NB4 (cell line): Measurements from ENCODE around the gene CAMTA1.

Experiments
- DNase-seq: peaks from one replicate; pipeline ENCODE4 v3.0.0; 2010; ENCODE audit warnings: low read depth
- H3K4me3 ChIP-seq: one replicate; pipeline ENCODE4 v1.5.1; 2011; ENCODE audit warnings: mild to moderate bottlenecking, low read depth, low read length, moderate library complexity
- MYC ChIP-seq: IDR thresholded peaks from 2 replicates; pipeline ENCODE4 v1.6.1; 2011; ENCODE audit warnings: low read depth, low read length
- POLR2A ChIP-seq: IDR thresholded peaks from 2 replicates; pipeline ENCODE4 v1.6.1; 2011; ENCODE audit warnings: mild to moderate bottlenecking; ENCODE audit not compliant: insufficient read length; ENCODE audit errors: extremely low read depth
- TF ChIP-seq, protein P1 (sequence below): IDR thresholded peaks from one replicate; pipeline ENCODE4 v1.5.1; 2012; ENCODE audit warnings: low read depth, low read length
- TF ChIP-seq, protein P2 (sequence below): IDR thresholded peaks from 2 replicates; pipeline ENCODE4 v1.6.1; 2011; ENCODE audit warnings: low read depth, low read length

CAMTA1 gene

DNA sequence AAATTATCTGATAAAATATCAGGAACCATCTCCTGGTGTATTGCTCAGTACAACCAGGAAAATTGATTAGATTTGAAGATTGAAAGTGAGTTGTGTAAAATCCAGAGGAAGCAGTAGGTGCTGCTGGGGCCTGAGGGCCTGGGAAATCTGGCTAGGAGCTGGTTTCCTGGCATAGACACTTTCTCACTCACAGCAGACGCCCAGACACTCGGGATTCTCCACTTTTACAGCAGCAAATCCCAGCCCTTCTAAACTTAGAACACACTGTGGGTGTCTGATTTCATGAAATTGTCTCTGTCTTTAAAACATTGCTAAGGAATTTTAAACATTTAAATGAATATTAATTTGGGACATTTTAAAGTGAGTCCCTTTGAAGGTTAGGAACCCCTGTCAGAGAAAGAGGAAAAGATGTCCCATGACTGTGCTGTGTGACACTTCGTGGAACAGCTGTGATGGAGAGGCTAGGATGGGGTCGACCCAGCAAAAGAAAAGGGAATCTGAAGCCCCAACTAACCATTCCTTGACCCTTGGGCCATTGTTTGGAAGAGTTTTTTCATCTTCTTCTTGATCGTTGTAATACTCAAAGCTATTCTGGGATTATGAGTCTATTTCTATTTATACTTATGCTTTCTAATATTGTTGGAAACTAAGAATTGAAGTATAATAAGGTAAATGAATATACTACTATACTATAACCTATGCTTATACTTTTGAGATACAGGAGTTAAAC lies 936.9 kb downstream of the CAMTA1 start:
- TF ChIP-seq, protein P1, sequence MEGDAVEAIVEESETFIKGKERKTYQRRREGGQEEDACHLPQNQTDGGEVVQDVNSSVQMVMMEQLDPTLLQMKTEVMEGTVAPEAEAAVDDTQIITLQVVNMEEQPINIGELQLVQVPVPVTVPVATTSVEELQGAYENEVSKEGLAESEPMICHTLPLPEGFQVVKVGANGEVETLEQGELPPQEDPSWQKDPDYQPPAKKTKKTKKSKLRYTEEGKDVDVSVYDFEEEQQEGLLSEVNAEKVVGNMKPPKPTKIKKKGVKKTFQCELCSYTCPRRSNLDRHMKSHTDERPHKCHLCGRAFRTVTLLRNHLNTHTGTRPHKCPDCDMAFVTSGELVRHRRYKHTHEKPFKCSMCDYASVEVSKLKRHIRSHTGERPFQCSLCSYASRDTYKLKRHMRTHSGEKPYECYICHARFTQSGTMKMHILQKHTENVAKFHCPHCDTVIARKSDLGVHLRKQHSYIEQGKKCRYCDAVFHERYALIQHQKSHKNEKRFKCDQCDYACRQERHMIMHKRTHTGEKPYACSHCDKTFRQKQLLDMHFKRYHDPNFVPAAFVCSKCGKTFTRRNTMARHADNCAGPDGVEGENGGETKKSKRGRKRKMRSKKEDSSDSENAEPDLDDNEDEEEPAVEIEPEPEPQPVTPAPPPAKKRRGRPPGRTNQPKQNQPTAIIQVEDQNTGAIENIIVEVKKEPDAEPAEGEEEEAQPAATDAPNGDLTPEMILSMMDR = no peak
- TF ChIP-seq, protein P2, sequence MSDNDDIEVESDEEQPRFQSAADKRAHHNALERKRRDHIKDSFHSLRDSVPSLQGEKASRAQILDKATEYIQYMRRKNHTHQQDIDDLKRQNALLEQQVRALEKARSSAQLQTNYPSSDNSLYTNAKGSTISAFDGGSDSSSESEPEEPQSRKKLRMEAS = no peak
- TF ChIP-seq MYC = no peak
- no peak for TF ChIP-seq POLR2A
- no peak for DNase-seq
- no peak overlapping the region for H3K4me3 ChIP-seq

DNA sequence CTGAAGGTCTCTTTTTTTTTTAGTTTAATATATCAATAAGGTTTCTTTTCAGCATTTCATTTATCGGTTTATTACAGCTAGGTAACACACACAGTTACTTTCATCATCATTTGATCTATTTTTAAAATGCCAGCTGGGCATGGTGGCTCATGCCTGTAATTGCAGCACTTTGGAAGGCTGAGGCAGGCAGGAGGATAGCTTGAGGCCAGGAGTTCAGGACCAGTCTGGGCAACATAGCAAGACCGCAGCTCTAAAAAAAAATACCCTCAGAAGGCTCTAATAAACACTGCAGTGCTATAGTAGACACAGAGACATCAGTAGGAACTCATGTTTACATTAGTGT lies 937.4 kb downstream of the CAMTA1 start:
- DNase-seq = no peak

DNA sequence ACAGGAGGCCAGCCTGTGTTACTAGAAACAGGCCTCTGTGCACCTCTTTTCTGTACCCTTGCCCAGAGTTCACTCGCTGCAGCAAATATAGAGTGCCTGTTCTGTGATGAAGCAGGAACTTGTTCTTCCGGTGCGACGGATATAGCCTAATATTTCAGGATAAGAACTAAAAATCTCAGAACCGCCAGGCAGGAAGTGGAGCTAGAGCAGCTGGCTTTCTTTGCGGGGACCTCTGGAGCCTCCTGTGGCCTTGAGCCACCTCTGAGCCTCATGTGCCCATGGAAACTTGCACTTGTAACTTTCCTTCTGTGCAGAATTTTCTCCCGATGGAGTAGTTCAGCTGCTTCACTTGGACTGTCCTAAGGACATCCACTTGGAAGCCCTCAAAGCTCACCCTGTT lies 941.4 kb downstream of the CAMTA1 start:
- no peak for DNase-seq
- no peak overlapping the region for H3K4me3 ChIP-seq
- TF ChIP-seq, protein P2 = no peak
- TF ChIP-seq, protein P1 = no peak
- TF ChIP-seq POLR2A = no peak

More for the DNA sequence above, 937.4 kb downstream of the CAMTA1 start:
- no peak overlapping the region for H3K4me3 ChIP-seq
- TF ChIP-seq, protein P1 = no peak
- TF ChIP-seq MYC (no peak), POLR2A (no peak)
- TF ChIP-seq, protein P2 = no peak

DNA sequence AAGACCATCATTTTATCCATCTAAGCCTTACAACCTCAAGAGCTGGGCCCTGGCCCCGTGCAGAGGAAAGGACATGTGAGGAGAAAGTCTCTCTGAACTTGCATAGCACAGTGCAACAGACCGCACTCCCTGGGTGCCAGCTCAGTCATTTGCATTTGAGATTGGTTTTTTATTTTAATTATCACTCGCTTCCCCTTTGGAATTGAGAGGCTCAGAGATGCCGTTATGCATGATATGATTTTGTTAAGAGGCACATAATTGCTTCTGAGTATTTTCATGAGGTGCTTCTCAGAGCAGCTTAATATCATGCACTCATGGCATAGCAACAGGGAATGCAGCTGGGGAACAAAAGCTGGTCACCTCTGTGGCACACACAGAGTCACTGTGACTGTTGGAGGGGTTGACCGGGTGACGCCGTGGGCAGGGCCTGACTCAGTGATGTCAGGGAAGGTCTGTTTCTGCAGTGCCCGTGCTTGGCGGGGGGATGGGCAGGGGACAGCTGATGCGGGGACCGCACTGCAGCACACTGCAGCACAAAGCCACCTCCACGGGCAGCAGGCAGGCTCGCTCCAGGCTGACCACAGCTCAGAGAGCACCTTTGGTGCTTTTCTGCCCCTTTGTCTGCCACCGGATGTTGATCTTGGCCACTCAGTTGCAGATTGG lies 942.7 kb downstream of the CAMTA1 start:
- no peak overlapping the region for H3K4me3 ChIP-seq
- no peak for DNase-seq
- TF ChIP-seq MYC (no peak), POLR2A (no peak)
- TF ChIP-seq, protein P1 = no peak
- TF ChIP-seq, protein P2 = no peak

DNA sequence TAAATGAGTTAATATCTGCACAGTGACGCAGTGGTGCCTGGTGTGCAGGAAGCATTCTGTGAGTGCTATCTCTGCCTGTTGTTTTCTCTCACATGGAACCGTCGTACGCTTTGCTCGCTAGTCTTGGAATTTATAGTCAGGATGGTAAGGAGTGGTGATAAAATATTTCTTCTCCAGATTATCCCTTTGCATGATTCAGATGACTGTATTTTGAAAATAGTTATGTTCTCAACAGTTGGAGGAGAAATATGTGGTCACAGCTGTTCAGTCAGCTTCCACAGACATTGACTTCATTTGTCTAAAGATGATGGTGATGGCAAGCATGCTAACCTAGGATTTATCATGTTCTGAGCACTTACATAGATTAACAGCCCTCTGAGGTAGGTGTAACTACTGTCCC lies 944.5 kb downstream of the CAMTA1 start:
- no peak for TF ChIP-seq POLR2A
- TF ChIP-seq MYC = no peak
- TF ChIP-seq, protein P1 = no peak
- TF ChIP-seq, protein P2 = no peak
- DNase-seq = no peak
- H3K4me3 ChIP-seq = no peak overlapping the region
